Measurements from ENCODE around the gene PPM1K. TPM values are rescaled to one million over a fixed set of nuclear protein-coding genes. Genes with fewer than 3 reads are reported as not detected.

Gene PPM1K
- total RNA-seq, 4 donors from 2014 or later: 13.0 to 18.4 (median 13.9) TPM

GRCh38 chr4:88219099-88219498, 65.3 kb downstream of the PPM1K start:
- DNase-seq (ENCODE audit: low spot score): no peak
- TF ChIP-seq CTCF (IDR thresholded peaks at IDR 0.05): peak in 2 of 3 donors; percentile 31 to 74
- ATAC-seq (ENCODE audit: low FRiP score): no peak

- TF ChIP-seq CTCF (IDR thresholded peaks at IDR 0.05): no peak
- DNase-seq (ENCODE audit: low spot score) (no peak), ATAC-seq (ENCODE audit: low FRiP score) (no peak)
These were observed 67.2 kb downstream of the PPM1K start for GRCh38 chr4:88217169-88217568.

GRCh38 chr4:88216395-88216794, 68.0 kb downstream of the PPM1K start:
- no peak for TF ChIP-seq CTCF (IDR thresholded peaks at IDR 0.05)
- DNase-seq (ENCODE audit: low spot score) (no peak), ATAC-seq (ENCODE audit: low FRiP score) (no peak)

GRCh38 chr4:88215351-88215750, 69.0 kb downstream of the PPM1K start:
- no peak for ATAC-seq (ENCODE audit: low FRiP score)
- TF ChIP-seq CTCF (IDR thresholded peaks at IDR 0.05): no peak

GRCh38 chr4:88212253-88212561, 72.2 kb downstream of the PPM1K start:
- ATAC-seq (ENCODE audit: low FRiP score): no peak

More at GRCh38 chr4:88215351-88215750, 69.0 kb downstream of the PPM1K start:
- no peak for DNase-seq (ENCODE audit: low spot score)

GRCh38 chr4:88211473-88212252, 72.7 kb downstream of the PPM1K start:
- TF ChIP-seq CTCF (IDR thresholded peaks at IDR 0.05): peak in 2 of 3 donors; percentile 27 to 53
- ATAC-seq (ENCODE audit: low FRiP score): no peak
- DNase-seq (ENCODE audit: low spot score): no peak

More at GRCh38 chr4:88212253-88212561, 72.2 kb downstream of the PPM1K start:
- DNase-seq (ENCODE audit: low spot score): no peak
- no peak for TF ChIP-seq CTCF (IDR thresholded peaks at IDR 0.05)

GRCh38 chr4:88208156-88208555, 76.2 kb downstream of the PPM1K start:
- DNase-seq (ENCODE audit: low spot score) (no peak), ATAC-seq (ENCODE audit: low FRiP score) (no peak)
- no peak for TF ChIP-seq CTCF (IDR thresholded peaks at IDR 0.05)

All from omental fat pad (tissue), 4 donors.